Measurements from ENCODE around the gene LMBR1L. TPM values are rescaled to one million over a fixed set of nuclear protein-coding genes. Genes with fewer than 3 reads are reported as not detected.

The LMBR1L gene
- total and polyA plus RNA-seq, 8 donors: 39.9 to 102 (median 87.6) TPM

DNA sequence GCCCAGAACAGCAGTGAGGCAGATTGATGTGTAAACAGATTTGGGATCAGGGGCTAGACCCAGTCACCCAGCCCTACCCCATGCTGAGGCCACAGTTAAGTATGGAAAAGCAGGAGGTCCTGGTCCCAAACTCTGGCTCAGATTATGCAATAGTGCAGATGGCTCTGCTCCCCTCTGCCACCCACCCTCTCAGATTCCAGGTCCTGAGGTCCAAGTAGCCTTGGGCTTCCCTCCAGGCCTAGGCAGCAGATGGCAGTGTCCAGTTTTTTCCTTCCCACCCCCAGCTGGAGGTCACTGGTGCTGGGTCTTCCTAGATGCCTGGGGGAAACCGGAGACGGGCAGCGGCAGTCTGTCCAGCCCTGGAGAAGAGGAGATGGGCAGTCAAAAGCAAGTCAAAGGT, 13.3 kb downstream of the LMBR1L start:
- intact Hi-C loops (cut with DNase I): no loop called here
- Histone ChIP-seq H3K27ac (no peak overlapping the region), H3K4me1 (peaks cover 15 to 28% of the 10 kb centered on the region in 2 donors), H3K4me3 (no peak overlapping the region), H3K27me3 (peaks cover 21 to 31% of the 10 kb centered on the region in 2 donors), H3K36me3 (peaks cover 4 to 62% of the 10 kb centered on the region in 2 donors), H3K9me3 (no peaks in the 10 kb centered on the region)
- ATAC-seq (no peak), DNase-seq (no peak)
- TF ChIP-seq, protein P1, sequence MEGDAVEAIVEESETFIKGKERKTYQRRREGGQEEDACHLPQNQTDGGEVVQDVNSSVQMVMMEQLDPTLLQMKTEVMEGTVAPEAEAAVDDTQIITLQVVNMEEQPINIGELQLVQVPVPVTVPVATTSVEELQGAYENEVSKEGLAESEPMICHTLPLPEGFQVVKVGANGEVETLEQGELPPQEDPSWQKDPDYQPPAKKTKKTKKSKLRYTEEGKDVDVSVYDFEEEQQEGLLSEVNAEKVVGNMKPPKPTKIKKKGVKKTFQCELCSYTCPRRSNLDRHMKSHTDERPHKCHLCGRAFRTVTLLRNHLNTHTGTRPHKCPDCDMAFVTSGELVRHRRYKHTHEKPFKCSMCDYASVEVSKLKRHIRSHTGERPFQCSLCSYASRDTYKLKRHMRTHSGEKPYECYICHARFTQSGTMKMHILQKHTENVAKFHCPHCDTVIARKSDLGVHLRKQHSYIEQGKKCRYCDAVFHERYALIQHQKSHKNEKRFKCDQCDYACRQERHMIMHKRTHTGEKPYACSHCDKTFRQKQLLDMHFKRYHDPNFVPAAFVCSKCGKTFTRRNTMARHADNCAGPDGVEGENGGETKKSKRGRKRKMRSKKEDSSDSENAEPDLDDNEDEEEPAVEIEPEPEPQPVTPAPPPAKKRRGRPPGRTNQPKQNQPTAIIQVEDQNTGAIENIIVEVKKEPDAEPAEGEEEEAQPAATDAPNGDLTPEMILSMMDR (IDR thresholded peaks at IDR 0.05): no peak

DNA sequence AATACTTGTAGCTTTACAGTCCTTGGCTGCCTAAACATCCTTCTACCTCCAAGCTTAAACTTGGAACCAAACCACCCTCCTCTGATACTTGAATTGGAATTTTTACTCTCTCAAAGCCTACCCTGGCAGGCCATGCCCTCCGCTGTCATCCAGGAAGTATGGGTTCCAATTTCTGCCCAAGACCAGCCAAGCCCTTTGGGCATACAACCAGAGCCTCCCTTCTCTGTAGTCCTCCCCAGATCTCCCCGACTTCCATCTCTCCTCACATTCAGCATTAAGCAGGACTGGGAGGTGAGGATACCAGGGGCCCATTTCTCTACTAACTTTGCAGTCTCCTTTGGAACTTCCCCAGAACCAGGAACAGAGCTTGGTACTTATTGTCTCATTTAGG, 15.7 kb downstream of the LMBR1L start:
- Histone ChIP-seq H3K27me3 (peaks cover 43 to 55% of the 10 kb centered on the region in 2 donors), H3K36me3 (peaks cover 0 to 38% of the 10 kb centered on the region in 2 donors), H3K4me1 (peaks cover 23 to 52% of the 10 kb centered on the region in 2 donors), H3K27ac (no peak overlapping the region), H3K4me3 (peak overlapping the region in 1 of 2 donors; percentile 28), H3K9me3 (no peaks in the 10 kb centered on the region)
- intact Hi-C loops (cut with DNase I): no loop called here
- ATAC-seq (no peak), DNase-seq (no peak)
- TF ChIP-seq, protein P1 (IDR thresholded peaks at IDR 0.05): no peak

DNA sequence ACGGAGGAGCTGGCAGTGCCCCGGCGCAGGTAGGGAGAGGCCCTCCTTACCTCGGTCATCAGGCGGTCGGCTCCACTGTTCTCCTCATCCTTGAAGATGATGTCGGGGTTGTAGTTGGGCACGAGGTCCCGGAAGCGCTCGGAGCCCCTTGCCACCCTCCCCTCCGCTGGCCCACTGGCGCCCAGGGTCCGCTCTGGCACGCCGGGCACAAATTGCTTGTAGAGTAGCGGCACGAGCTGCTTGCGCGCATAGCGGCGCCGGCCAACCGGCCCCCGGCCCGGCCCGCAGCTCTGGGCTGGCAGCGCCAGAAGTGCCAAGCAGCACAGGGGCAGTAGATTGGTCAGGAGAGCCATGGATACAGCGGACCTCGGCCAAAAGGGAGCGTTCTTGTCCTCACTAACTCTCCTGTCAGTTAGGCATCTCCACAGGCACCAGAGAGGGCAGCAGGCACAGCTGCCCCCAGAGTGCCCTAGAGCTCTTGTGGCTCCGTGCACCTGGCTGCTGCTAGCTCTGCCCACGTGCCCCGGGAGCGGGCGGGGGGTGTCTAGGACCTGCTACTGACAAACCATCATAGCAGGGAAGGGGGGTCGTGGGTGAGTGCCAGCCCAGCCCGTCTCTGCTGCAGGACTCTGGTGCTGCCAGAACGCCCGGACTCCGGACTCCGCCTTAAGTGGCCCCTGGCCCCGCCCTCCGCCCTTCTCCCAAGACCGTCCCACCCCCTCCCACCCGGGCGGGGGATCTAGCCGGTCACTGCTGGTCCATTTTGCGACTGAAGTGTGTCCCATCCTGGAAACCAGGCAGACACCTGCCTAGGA, 16.3 kb downstream of the LMBR1L start, which contains the start of gene DHH:
DHH (minus strand) TSS at position 642 of the 815 bp plus-strand sequence; CDS start at position 353, 289 bp downstream.
- TF ChIP-seq, protein P1 (IDR thresholded peaks at IDR 0.05): no peak
- no peak within 1 kb of the TSS for H3K27ac ChIP-seq
- DNase-seq (peak in 1 of 4 donors; percentile 83), ATAC-seq (peak; percentile 51)
- intact Hi-C loops (cut with DNase I): no loop called here
- peaks cover 0 to 32% of the 10 kb centered on the region in 2 donors for H3K36me3 ChIP-seq
- H3K4me1 ChIP-seq: peaks cover 27 to 58% of the 10 kb centered on the region in 2 donors
- H3K4me3 ChIP-seq: peak within 1 kb of the TSS; percentile 21 to 28
- H3K9me3 ChIP-seq: no peaks in the 10 kb centered on the region
- peaks cover 49 to 61% of the 10 kb centered on the region in 2 donors for H3K27me3 ChIP-seq

DNA sequence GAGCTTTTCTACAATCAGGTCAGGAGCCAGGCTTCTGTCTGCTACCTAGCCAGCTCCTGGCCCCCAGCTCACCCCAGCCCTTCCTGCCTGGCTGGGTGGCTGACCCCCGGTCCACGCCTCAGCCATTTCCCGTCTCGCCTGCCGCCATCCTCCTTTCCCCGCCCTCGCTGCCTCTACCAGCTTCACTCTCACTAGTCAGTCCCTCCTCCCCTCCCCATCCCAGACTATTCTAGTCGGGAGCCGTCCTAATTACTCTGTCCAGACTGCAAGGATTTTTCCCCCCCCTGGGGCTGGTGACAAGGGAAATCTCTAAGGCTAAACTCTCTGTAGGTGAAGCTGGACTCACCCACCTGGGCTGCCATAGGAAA, 16.9 kb downstream of the LMBR1L start:
- DNase-seq (no peak), ATAC-seq (peak; percentile 8)
- H3K27me3 ChIP-seq: peaks cover 55 to 67% of the 10 kb centered on the region in 2 donors
- H3K36me3 ChIP-seq: peaks cover 0 to 26% of the 10 kb centered on the region in 2 donors
- intact Hi-C loops (cut with DNase I): no loop called here
- H3K9me3 ChIP-seq: no peaks in the 10 kb centered on the region
- peak overlapping the region; percentile 7 to 28 for H3K4me3 ChIP-seq
- TF ChIP-seq, protein P1 (IDR thresholded peaks at IDR 0.05): no peak
- peaks cover 27 to 64% of the 10 kb centered on the region in 2 donors for H3K4me1 ChIP-seq
- H3K27ac ChIP-seq: no peak overlapping the region

DNA sequence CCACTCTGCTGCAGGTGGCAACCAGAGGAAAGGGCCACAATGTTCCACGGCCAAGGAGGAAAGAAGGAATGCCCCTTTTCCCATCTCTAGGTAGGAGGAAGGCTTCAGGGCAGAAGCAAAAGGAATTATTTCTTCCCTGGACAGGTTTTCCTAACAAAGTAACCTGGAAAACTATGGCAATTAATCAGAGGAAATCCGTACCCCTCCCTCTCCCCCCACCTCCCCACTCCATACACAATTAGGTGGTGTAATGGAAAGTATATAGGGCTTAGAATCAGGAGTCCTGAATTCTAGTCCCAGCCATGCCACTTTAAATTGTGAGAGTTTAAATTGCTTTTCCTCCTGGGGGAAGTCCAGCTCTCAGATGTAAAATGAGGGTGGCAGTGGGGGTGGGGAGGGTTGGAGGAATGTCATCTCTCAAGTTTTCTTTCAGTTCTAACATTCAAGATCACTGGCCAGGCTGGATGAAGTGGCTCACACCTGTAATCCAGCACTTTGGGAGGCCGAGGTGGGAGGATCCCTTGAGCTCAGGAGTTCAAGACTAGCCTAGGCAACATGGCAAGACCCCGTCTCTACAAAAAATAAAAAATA, 17.7 kb downstream of the LMBR1L start:
- Histone ChIP-seq H3K4me3 (peak overlapping the region in 1 of 2 donors; percentile 23), H3K27me3 (peaks cover 55 to 74% of the 10 kb centered on the region in 2 donors), H3K36me3 (peaks cover 0 to 21% of the 10 kb centered on the region in 2 donors), H3K4me1 (peaks cover 27 to 73% of the 10 kb centered on the region in 2 donors), H3K27ac (no peak overlapping the region), H3K9me3 (no peaks in the 10 kb centered on the region)
- DNase-seq (no peak), ATAC-seq (no peak)
- intact Hi-C loops (cut with DNase I): no loop called here
- TF ChIP-seq, protein P1 (IDR thresholded peaks at IDR 0.05): no peak
